ENCODE measurements around the gene SRSF4. TPM values are rescaled to one million over a fixed set of nuclear protein-coding genes. Genes with fewer than 3 reads are reported as not detected.

The SRSF4 gene
- total and polyA plus RNA-seq, 2 experiments from 2014 or later = 53.2 to 71.4 TPM

DNA sequence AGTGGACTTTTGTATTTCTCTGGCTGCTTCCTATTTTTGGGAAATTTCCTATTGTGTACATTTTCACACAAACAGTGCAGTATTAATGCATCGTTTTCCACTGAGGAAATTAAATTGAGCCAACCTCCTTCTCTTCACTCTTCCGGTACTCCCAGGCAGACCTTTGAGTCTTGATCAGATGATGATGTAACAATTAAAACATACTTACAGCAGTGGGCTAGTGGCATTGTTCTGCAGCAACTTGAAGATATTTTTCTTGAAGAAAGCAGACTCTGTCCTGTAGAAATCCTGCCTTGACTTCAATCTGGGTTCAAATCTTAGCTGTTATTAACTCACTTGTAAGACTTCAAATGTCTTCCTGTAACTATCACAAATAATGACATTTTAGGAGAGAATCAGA, 39.0 kb downstream of the SRSF4 start:
- no peak overlapping the region for H3K4me3 ChIP-seq

DNA sequence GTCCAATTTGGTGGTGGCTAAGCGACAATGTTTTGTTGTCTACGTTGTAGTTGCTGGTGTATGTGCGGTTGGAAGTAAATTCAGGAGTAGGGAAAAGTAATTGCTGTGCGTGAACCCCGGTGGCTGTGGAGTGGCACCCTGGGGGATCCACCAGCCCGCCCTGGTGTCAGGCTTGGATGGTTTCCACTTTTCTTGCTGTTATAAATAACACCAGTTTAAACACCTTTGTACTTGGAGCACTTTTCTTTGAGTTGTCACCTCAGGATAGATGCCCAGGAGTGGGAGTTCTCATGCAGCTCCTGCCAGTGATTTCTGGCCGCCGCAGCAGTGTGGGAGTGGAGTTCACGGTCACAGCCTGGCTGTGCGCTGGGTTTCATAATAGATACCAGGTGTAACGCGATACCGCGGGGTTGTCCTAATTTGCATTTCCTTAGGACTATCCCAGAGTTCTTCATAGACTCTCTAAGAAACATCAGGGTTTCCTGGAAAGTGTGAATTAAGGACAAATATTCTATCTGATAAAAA, 45.2 kb downstream of the SRSF4 start:
- no peaks in the 10 kb centered on the region for H3K79me2 ChIP-seq
- TF ChIP-seq, protein P1, sequence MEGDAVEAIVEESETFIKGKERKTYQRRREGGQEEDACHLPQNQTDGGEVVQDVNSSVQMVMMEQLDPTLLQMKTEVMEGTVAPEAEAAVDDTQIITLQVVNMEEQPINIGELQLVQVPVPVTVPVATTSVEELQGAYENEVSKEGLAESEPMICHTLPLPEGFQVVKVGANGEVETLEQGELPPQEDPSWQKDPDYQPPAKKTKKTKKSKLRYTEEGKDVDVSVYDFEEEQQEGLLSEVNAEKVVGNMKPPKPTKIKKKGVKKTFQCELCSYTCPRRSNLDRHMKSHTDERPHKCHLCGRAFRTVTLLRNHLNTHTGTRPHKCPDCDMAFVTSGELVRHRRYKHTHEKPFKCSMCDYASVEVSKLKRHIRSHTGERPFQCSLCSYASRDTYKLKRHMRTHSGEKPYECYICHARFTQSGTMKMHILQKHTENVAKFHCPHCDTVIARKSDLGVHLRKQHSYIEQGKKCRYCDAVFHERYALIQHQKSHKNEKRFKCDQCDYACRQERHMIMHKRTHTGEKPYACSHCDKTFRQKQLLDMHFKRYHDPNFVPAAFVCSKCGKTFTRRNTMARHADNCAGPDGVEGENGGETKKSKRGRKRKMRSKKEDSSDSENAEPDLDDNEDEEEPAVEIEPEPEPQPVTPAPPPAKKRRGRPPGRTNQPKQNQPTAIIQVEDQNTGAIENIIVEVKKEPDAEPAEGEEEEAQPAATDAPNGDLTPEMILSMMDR (IDR thresholded peaks at IDR 0.05; ENCODE audit: poor library complexity) = no peak
- TF ChIP-seq EZH2phosphoT487 (IDR thresholded peaks at IDR 0.05; ENCODE audit: low read depth, severe bottlenecking, unreplicated experiment) = no peak
- TF ChIP-seq EZH2 (IDR thresholded peaks at IDR 0.05; ENCODE audit: borderline replicate concordance) = no peak
- WGBS (ENCODE audit: low lambda C conversion rate, missing lambda C conversion rate) = 63% methylated on average over 14 of the region's 14 CpGs
- H3K9me2 ChIP-seq (replicated peaks; ENCODE audit: insufficient read depth) = no peaks in the 10 kb centered on the region
- H4K20me1 ChIP-seq (ENCODE audit: insufficient read depth, poor library complexity, severe bottlenecking) = no peaks in the 10 kb centered on the region
- H3K9me3 ChIP-seq (ENCODE audit: low read depth) = no peaks in the 10 kb centered on the region
- H3K4me1 ChIP-seq (ENCODE audit: insufficient read depth) = no peaks in the 10 kb centered on the region
- H3K36me3 ChIP-seq (replicated peaks; ENCODE audit: insufficient read depth, low read depth) = no peaks in the 10 kb centered on the region
- no peak overlapping the region for H2AFZ ChIP-seq
- H3K27me3 ChIP-seq = no peaks in the 10 kb centered on the region
- DNase-seq (ENCODE audit: low spot score) = no peak
- no peak overlapping the region for H3K27ac ChIP-seq
- no peak overlapping the region for H3K4me2 ChIP-seq
- no peak overlapping the region for H3K4me3 ChIP-seq

More for the DNA sequence above, 39.0 kb downstream of the SRSF4 start:
- Histone ChIP-seq H3K79me2 (peaks cover 6% of the 10 kb centered on the region), H3K4me1 (ENCODE audit: insufficient read depth) (peaks cover 14% of the 10 kb centered on the region), H3K9me3 (ENCODE audit: low read depth) (no peaks in the 10 kb centered on the region), H3K36me3 (replicated peaks; ENCODE audit: insufficient read depth, low read depth) (no peaks in the 10 kb centered on the region), H2AFZ (no peak overlapping the region), H3K4me2 (no peak overlapping the region), H3K27me3 (no peaks in the 10 kb centered on the region), H3K9me2 (replicated peaks; ENCODE audit: insufficient read depth) (no peaks in the 10 kb centered on the region), H3K27ac (no peak overlapping the region), H4K20me1 (ENCODE audit: insufficient read depth, poor library complexity, severe bottlenecking) (no peaks in the 10 kb centered on the region)
- 100% methylated on average over 2 of the region's 2 CpGs for WGBS (ENCODE audit: low lambda C conversion rate, missing lambda C conversion rate)
- TF ChIP-seq, protein P1 (IDR thresholded peaks at IDR 0.05; ENCODE audit: poor library complexity) = no peak
- TF ChIP-seq EZH2 (IDR thresholded peaks at IDR 0.05; ENCODE audit: borderline replicate concordance) (no peak), EZH2phosphoT487 (IDR thresholded peaks at IDR 0.05; ENCODE audit: low read depth, severe bottlenecking, unreplicated experiment) (no peak)
- DNase-seq (ENCODE audit: low spot score) = no peak

DNA sequence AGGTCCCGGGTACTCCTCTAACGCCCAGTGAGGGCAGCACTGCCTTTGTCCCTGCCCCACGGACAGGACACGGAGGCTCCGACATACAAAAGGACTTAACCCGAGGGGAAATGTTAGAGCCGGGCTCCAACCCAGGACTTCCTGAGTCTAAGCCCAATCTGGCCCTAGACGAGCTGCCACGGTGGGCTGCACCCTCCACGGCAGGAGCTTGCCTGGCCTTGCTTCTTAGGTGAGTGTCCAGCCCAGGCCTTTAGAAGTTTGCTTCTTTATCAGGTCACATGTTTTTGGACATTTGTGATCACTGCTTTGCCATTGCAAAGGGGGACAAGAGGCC, 47.0 kb downstream of the SRSF4 start:
- Histone ChIP-seq H3K4me3 (no peak overlapping the region), H4K20me1 (ENCODE audit: insufficient read depth, poor library complexity, severe bottlenecking) (no peaks in the 10 kb centered on the region), H3K27ac (no peak overlapping the region), H2AFZ (no peak overlapping the region), H3K4me1 (ENCODE audit: insufficient read depth) (no peaks in the 10 kb centered on the region), H3K79me2 (no peaks in the 10 kb centered on the region), H3K27me3 (no peaks in the 10 kb centered on the region), H3K4me2 (no peak overlapping the region), H3K9me3 (ENCODE audit: low read depth) (no peaks in the 10 kb centered on the region), H3K36me3 (replicated peaks; ENCODE audit: insufficient read depth, low read depth) (no peaks in the 10 kb centered on the region), H3K9me2 (replicated peaks; ENCODE audit: insufficient read depth) (no peaks in the 10 kb centered on the region)
- WGBS (ENCODE audit: low lambda C conversion rate, missing lambda C conversion rate) = 84% methylated on average over 10 of the region's 10 CpGs
- no peak for DNase-seq (ENCODE audit: low spot score)
- TF ChIP-seq EZH2phosphoT487 (IDR thresholded peaks at IDR 0.05; ENCODE audit: low read depth, severe bottlenecking, unreplicated experiment) (no peak), EZH2 (IDR thresholded peaks at IDR 0.05; ENCODE audit: borderline replicate concordance) (no peak)
- TF ChIP-seq, protein P1 (IDR thresholded peaks at IDR 0.05; ENCODE audit: poor library complexity) = no peak

Measured in hepatocyte (in vitro differentiated cells).